NCI-H345 treated with DMSO at 0.1 percent for 48 hours (cell line): ENCODE results near the gene HSH2D.
"Not testable (repeated sequence)": the region's sequence is repeated elsewhere in the genome, so short reads cannot be mapped to it uniquely, and the experiment has no call there.

ENCODE experiments used
- DNase-seq: peaks from one replicate; lab custom pipeline; 2025; ENCODE audit not compliant: unreplicated experiment; lab: John Stamatoyannopoulos, UW

Gene HSH2D

GRCh38 chr19:16143399-16144215, at the start of gene HSH2D:
Gene HSH2D (plus strand): TSS chr19:16143685. CDS start chr19:16148751, 5,066 bp downstream.
- DNase-seq, result peak; percentile 20

GRCh38 chr19:16094360-16095070, 49.0 kb upstream of the HSH2D start:
- DNase-seq, result no peak

GRCh38 chr19:16095071-16095571, 48.4 kb upstream of the HSH2D start:
- no peak for DNase-seq

- DNase-seq, result no peak
Observed at GRCh38 chr19:16096280-16096855, 47.1 kb upstream of the HSH2D start.

GRCh38 chr19:16098416-16098768, 45.1 kb upstream of the HSH2D start:
- no peak for DNase-seq

GRCh38 chr19:16098821-16099220, 44.7 kb upstream of the HSH2D start:
- DNase-seq, result no peak

- not testable (repeated sequence) for DNase-seq
Observed at GRCh38 chr19:16099314-16099965, 44.0 kb upstream of the HSH2D start.

- no peak for DNase-seq
Observed at GRCh38 chr19:16100524-16100923, 43.0 kb upstream of the HSH2D start.

- no peak for DNase-seq
Observed at GRCh38 chr19:16104722-16105121, 38.8 kb upstream of the HSH2D start.

- no peak for DNase-seq
Observed at GRCh38 chr19:16106121-16106520, 37.4 kb upstream of the HSH2D start.

- peak; percentile 88 for DNase-seq
Observed at GRCh38 chr19:16111160-16111908, 32.2 kb upstream of the HSH2D start, which contains the start of gene RAB8A. Gene RAB8A (plus strand): TSS chr19:16111889. CDS start chr19:16111902, 13 bp downstream.

GRCh38 chr19:16111909-16112752, 31.4 kb upstream of the HSH2D start:
- DNase-seq, result no peak

- DNase-seq, result no peak
Observed at GRCh38 chr19:16112778-16113177, 30.7 kb upstream of the HSH2D start.

- DNase-seq, result no peak
Observed at GRCh38 chr19:16113727-16114126, 29.8 kb upstream of the HSH2D start.

GRCh38 chr19:16115301-16116039, 28.0 kb upstream of the HSH2D start:
- DNase-seq, result no peak

GRCh38 chr19:16116067-16116466, 27.4 kb upstream of the HSH2D start:
- no peak for DNase-seq

GRCh38 chr19:16117594-16118033, 25.9 kb upstream of the HSH2D start:
- no peak for DNase-seq

- no peak for DNase-seq
Observed at GRCh38 chr19:16118489-16119033, 24.9 kb upstream of the HSH2D start.
